HG02973 (cell line): ENCODE measurements around the gene TBC1D2.

Source experiments
- ATAC-seq: cut with Tn5 transposase; IDR thresholded peaks from one replicate; pipeline ENCODE4 v1.9.1; 2021; ENCODE audit warnings: moderate library complexity; ENCODE audit not compliant: unreplicated experiment

TBC1D2 gene

GRCh38 chr9:98172604-98173003 is 82.8 kb downstream of the TBC1D2 start:
- ATAC-seq = no peak

DNA sequence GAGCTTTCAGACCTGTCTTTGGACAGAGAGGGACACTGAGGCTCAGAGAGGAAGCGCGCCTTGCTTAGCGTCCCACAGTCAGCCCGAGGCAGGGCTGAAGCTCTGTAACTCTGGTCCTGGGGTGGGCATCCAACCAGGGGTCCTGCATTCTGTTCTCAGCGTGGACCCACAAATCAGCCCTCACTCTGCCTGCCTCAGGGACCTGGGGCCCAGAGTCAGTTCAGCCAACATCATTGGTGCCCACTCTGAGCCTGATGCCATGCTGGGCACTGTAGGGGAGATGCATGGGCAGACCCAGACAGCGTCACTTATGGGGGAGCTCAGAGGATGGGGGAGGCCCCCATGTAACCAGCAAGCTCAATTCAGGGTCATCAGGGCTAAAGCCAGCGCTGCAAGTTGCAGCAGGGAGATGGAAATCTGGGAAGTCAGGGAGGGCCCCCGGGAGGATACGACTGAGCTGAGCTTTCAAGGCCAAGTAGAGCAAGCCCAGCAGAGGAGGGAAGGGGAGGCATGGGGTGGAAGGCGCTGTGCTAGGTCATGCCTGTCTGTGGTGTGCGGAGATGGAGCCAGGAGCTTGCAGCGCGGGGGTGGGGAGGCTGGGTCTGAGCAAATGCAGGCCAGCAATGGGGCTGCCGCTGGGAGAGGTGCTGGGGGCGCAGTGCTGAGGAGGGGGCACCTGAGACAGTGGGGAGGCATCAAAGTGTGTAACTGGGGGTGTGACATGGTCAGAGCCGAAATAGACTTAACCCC is 84.1 kb downstream of the TBC1D2 start:
- no peak for ATAC-seq

GRCh38 chr9:98168941-98169488 is 86.4 kb downstream of the TBC1D2 start:
- peak; percentile 94 for ATAC-seq

DNA sequence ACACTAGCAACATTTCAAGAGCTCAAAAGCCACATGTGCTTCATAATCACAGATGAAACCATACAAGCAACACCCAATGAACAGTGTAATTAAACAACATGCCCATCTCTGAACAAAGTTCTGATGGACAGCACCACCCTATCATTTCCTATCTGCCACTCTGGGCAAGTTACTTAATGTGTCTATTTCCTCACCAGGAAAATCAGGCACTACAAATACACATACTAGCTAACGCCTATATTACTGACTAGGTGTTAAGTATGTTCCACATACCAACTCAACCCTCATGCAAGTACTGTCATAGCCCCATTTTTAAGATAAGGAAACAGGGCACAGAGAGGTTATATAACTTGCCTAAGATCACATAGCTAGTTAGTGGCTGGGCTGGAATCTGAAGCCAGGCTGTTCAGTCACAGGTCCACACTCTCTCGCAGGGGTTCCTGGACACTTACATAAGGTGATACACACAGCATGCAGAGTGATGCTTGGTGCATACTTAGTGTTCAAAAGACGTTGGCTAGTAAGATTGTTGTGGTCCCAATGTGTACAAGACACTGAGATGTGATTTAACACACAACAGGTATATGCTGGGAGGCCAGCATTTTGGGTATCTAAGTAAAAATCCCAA is 87.2 kb downstream of the TBC1D2 start:
- no peak for ATAC-seq

GRCh38 chr9:98164912-98165311 is 90.5 kb downstream of the TBC1D2 start:
- no peak for ATAC-seq

DNA sequence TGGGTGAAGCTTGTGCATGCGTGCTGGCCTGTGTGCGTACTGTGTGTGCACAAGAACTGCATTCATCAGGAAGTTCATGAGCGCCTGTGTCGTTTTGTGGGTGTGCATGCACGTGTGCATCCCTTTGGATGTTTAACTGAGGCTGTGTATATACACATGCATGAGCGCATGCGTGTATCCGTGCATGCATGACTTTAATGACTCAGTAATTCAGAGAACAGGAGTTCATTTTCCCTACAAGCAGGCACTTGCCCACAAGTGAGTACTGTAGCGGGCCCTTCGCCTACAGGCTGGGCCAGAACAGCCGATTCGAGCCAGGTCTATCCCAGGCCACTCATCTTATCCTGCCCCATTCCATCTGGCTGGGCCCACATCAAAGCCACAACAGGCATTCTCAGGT is 92.8 kb downstream of the TBC1D2 start:
- ATAC-seq = no peak

GRCh38 chr9:98161851-98162250 is 93.6 kb downstream of the TBC1D2 start:
- ATAC-seq = no peak

DNA sequence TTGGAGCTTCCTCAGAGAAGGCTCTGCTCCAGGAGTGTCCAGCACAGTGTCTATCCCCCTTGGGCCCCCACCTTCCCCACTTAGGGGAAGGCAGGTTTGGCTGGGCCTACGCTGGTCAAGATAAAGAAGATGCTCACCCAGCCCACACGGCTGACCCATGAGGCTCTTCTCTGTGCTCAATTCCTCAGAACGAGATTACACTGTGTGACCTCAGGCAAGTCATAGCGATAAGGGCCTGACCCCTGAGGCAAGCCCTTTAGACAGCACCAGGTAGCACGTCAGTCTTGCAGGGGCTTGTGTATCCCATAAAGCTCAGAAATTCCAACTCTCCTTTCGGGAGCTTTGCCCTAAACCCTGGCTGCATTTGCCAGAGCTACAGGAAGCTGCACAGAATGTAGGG is 95.7 kb downstream of the TBC1D2 start:
- ATAC-seq = no peak

DNA sequence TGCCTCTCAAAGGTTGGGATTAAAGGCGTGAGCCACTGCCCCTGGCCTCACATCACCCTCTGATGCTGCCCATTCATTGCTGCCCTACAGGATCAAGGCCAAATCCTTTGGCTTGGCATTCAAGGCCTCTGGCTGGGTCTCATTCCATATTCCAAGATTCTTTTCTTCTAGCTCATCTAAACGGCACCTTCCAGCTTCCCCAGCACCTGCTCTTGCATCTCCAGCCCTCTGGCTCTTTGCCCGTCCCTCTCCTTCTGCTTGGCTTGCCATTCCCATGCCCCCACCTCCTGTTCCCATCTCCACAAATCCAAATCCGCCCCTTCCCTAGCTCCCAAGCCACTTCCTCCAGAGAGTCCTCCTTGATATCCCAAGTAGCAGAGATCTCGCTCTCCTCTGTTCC is 96.1 kb downstream of the TBC1D2 start:
- no peak for ATAC-seq

- no peak for ATAC-seq
Observed at GRCh38 chr9:98158071-98158831, 97.2 kb downstream of the TBC1D2 start.

- no peak for ATAC-seq
Observed at GRCh38 chr9:98157372-98157771, 98.1 kb downstream of the TBC1D2 start.

- no peak for ATAC-seq
Observed at GRCh38 chr9:98154678-98155077, 100.8 kb downstream of the TBC1D2 start.

DNA sequence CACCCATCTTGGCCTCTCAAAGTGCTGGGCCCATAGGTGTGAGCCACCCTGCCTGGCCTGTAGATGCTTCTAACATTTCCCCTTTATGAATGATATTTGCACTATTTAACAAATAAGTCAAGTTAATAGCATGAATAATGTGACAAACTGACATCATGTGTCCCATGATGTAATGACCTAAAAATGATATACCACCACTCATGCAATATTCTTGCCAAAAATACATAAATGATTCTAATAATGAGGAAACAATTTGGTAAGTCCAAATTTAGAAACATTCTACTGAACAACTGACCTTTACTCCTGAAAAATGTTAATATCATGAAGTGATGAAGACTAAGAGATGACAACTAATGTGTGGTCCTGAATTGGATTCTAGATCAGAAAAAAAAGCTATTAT is 102.9 kb downstream of the TBC1D2 start:
- ATAC-seq = no peak

GRCh38 chr9:98150721-98151120 is 104.7 kb downstream of the TBC1D2 start:
- no peak for ATAC-seq

- ATAC-seq = no peak
Observed at GRCh38 chr9:98150164-98150563, 105.3 kb downstream of the TBC1D2 start.

DNA sequence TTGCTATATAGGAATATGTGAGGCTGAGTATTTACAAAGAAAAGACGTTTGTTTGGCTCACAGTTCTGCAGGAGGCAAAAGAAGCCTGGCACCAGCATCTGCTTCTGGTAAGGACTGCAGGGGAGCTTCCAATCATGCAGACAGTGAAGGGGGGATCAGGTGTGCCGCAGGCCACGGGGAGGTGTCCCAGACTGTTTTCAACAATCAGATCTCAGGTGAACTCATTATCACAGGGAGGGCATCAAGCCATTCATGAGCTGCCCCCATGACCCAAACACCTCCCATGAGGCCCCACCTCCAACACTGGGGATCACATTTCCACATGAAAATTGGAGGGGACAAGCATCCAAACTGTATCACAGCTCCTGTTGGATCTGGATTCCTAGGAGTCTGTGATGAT is 106.0 kb downstream of the TBC1D2 start:
- ATAC-seq = no peak
